ENCODE results near the gene MARS2. TPM values are rescaled to one million over a fixed set of nuclear protein-coding genes. Genes with fewer than 3 reads are reported as not detected.

The MARS2 gene
- 6.6 TPM in 2 replicates for total RNA-seq

GRCh38 chr2:197705121-197705911 lies at the start of gene MARS2:
Gene MARS2, plus strand, starts transcription at chr2:197705369. Its CDS starts 37 bp downstream, at chr2:197705406.

GRCh38 chr2:197675246-197675645 lies 29.9 kb upstream of the MARS2 start, which contains the start of gene RFTN2:
Gene RFTN2, minus strand, starts transcription at chr2:197675587. Its CDS starts 129 bp downstream, at chr2:197675458.

Other genes with a start within 250 kb of the MARS2 start
- 195 and 227 TPM in 2 replicates for gene HSPD1, start 205.5 kb upstream of the MARS2 start, total RNA-seq
- gene HSPE1, start 205.0 kb upstream of the MARS2 start, total RNA-seq, result 196 and 234 TPM in 2 replicates
- 27.9 and 29.4 TPM in 2 replicates for gene MOB4, start 189.3 kb upstream of the MARS2 start, total RNA-seq
- gene RFTN2, start 29.8 kb upstream of the MARS2 start, total RNA-seq, result 2.4 and 4.4 TPM in 2 replicates
- gene BOLL, start 80.0 kb downstream of the MARS2 start, total RNA-seq, result not detected in 2 replicates
- 2.0 and 3.2 TPM in 2 replicates for gene PLCL1, start 99.2 kb downstream of the MARS2 start, total RNA-seq

Measured in mammary microvascular endothelial cell (primary cell).